AG08395 (cell line): ENCODE results near the gene NKAIN4.

ENCODE experiments used
- DNase-seq: peaks from one replicate; pipeline ENCODE4 v3.0.0; 2012; ENCODE audit warnings: mixed read lengths, low spot score

Gene NKAIN4

DNA sequence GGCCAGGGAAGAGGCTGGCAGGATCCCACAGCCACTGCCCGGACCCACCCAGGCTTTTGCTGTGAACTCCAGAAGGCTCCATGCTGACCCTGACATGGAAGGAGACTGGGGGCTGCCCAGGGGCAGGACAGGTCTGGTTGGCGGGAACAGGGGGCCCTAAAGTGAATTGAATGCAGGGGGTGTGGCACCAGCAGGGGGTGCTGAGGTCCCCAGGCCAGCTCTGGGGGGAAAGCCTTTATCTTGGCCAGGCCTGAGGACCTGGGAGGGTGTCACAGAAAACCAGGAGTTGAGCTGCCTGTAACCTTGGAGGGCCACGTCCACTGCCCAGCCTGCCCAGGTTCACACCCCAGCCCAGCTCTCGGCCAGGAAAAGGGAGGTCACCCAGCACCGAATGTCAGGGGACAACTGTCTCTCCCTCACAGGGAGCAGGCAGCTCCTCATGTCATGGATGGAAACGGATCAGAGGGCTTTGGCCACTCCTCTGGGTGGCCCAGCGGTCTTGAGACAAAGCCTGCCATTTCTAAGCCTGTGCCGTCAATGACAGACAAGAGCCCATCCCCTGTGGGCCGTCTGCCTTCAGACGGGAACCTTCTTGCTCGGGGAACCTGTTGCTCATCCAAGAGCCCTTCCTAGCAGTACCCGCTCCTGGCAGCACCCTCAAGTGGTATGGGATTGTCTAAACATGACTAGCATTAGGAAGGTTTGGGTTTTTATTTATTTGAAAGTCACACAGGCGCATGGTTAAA lies 35.4 kb downstream of the NKAIN4 start:
- DNase-seq, result no peak

GRCh38 chr20:63217706-63218105 lies 36.6 kb downstream of the NKAIN4 start:
- no peak for DNase-seq

DNA sequence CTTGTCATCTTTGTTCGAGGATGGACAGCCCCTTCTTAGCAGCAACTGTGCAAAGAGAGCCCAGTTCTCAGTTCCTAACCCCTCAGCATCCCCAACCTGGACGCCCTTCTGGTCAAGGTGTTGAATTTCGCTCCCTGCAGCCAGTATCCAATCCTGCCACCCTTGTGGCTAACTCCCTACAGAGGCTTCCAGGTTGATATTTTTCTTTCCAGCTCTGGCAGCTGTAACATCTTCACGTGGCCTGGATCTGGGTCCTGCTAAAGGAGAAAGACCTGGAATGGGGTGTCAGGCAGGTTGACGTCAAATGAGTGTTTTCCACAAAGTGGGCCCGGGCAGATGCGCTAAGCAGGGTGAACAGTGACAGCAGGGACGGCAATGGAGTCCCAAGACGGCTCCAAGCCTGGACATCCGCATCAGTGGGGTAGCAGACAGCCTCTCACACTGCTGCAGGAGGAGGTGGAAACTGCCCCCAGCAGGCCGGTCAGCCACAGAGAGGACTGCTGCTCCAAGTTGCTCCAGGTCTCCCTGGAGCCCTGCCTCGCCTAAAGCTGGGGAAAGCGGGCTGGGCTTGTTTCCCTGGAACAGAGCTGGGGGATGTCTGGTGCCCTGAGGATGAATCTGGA lies 37.3 kb downstream of the NKAIN4 start:
- no peak for DNase-seq

DNA sequence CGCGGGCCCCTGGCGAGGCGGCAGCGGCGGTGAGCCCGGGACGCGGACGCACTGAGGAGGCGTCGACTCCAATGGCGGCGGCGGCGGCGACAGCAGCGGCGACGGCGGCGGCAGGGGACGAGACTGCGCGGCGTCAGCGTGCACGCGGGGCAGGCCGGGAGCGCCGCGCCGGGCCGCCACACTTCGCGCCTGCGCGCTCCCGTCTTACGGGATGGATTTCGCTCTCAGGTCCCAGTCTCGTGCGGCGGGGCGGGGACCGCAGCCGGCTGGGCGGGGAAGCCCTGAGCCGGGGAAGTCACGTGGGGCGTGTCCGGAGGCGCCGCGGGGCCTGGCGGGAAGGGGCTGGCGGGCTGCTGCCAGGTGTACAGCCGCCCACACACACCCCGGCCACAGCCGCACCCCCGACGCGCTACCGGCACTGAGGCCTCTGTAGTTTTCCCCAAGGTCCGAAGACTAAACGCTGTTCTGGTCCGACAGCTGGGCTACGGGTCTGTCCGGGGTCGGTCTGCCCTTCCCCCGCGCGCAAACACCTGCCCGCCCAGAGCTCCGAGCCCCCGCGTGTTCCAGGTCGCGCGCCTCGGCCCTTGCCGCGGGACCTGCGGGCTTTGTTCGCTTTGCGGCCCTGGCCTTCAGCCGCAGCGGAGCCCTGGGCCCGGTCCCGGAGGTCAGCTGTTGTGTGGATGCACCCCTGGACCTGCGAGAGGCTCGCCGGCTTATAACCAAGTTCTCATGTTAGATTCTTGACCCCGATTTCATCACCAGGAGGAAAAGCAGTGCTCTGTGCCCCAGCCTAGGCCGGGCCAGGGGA lies 38.0 kb downstream of the NKAIN4 start, which contains the start of gene YTHDF1:
YTHDF1 (minus strand) TSS at position 91 of the 808 bp plus-strand sequence. CDS start 239 bp downstream, outside the sequence.
- DNase-seq, result peak; percentile 99

DNA sequence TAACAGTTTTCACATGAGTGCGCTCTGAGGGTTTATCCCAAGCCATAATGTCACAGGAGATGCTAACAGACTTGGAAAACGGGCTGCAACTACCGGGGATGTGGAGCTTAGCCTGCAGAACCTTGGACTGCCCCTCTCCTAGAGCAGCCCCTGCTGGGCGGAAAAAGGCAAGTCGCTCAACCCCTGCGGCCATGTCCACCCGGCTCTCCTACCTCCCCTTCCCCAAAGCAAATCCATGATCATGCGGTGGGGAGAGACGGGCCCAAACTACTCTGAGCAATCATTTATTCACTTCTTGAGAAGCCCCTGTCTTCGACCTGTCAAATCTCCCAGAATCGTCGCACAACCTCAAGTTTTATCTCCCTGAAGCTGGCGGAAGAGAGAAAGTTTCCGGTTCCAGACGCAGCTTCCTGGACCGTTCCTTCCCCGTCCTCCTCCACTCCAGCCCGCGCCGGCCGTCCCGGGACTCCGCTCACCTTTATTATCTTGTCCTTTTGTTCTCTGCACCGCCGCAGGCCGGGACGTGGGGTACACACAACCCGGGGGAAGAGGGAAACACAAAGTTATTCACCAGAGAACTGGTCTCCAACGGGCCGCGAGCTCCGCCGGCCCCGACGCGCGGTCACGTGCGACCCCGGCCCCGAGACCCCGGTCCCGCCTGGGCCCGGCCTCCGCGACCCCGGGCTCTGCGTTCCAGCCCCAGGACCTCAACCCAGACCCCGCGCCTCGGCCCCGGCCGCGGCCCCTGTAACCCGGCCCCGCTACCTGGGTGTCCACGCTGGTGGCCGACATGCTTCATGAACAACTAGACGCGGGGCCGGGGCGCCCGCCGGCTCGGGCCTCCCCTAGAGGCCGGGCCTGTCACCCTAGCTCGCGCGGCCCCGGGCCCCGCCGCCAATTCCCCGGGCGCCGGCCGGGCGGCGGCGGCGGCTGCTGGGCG lies 38.9 kb downstream of the NKAIN4 start:
- peak; percentile 76 for DNase-seq

DNA sequence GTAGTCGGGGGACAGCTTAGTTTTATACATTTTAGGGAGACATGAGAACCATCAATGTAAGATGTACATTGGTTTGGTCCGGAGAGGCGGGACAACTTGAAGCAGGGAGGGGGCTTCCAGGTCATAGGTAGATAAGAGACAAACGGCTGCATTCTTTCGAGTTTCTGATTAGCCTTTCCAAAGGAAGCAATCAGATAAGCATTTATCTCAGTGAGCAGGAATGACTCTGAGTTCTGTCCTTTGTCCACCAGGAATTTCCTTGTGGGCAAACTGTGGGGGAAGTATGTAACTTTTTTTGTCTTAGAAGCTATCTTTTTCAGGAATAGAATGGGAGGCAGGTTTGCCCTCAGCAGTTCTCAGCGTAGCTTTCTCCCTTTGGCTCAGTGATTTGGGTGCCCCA lies 39.7 kb downstream of the NKAIN4 start:
- DNase-seq, result no peak

GRCh38 chr20:63212792-63213191 lies 41.5 kb downstream of the NKAIN4 start:
- DNase-seq, result no peak

DNA sequence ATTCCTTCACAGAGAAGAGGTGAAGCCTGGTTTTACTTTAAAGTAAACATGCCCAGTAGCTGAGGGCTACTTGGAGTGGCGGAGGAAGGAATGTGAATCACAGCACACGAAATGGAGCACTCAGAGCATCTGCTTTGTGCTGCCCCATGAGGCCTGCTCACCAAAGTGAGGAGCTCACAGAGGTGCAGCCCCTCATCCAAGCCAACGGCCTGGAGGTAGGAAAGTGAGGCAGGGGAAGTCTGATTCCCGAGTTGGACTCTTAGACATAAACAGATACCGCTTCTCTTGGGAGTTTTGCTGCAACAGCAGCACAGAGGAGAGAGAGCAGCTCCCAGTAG lies 41.9 kb downstream of the NKAIN4 start:
- DNase-seq, result no peak

- DNase-seq, result no peak
These were observed 44.2 kb downstream of the NKAIN4 start for GRCh38 chr20:63210011-63210605.

DNA sequence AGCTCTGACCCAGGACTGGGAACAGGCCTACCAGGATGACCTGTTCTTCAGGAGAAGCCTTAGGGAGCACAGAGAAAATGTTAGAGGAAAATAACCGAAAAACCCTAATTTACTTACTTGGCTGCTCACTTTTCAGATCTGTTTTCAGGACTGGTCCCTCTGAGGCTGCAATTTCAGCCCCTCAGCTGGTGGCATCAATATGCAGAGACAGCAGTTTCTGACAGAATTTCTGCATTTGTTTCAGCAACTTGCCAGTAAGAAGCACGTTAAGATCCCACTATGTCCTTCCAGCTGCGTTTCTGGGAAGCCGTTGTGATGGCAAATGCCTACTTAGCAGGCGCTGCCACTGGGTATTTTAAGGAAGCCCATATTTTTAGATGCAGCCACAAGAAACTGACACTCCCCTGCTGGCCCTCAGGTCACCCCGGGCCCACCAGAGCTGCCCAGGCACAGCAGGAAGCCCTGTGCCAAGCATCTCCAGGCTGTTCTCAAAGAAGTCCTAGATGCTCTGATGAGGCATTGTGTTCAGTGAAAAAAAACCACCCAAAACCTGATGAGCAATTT lies 45.8 kb downstream of the NKAIN4 start:
- no peak for DNase-seq

- DNase-seq, result peak; percentile 38
These were observed 47.4 kb downstream of the NKAIN4 start for GRCh38 chr20:63206878-63207277.

GRCh38 chr20:63205896-63206295 lies 48.4 kb downstream of the NKAIN4 start:
- DNase-seq, result no peak

GRCh38 chr20:63204362-63204761 lies 49.9 kb downstream of the NKAIN4 start:
- no peak for DNase-seq

DNA sequence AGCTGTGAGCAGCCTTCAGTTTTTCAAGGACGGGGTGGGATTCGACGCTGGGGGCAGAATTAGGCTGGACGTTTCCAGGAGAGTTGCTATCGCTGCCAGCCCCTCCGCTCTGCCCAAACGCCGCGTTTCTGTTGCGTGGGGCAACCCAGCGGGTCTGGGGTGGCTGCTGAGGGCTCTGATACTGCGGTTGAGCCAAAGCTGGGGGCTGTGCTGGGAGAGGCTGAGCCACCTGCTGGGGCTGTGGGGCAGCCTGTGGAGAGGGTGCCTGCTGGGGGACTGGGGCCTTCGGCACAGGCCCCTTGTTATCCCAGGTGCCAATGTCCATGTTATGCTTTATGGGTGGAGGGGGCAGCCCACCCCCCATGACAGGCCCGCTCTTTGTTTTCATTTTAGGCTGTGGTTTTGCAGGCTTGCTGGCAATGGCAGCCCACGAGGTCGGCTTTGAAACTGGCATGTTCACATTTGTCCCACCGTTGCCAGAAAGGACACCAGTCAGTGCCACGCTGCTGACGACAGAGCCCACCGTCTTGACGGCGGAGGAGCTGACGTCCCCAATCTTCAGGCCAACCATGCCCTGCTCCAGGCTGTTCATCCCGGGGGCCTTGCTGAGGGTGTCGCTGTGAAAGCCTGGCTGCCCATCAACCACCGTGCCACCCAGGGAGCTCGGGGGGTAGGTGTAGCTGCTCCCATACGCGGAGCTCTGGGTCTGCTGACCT lies 51.3 kb downstream of the NKAIN4 start:
- no peak for DNase-seq

DNA sequence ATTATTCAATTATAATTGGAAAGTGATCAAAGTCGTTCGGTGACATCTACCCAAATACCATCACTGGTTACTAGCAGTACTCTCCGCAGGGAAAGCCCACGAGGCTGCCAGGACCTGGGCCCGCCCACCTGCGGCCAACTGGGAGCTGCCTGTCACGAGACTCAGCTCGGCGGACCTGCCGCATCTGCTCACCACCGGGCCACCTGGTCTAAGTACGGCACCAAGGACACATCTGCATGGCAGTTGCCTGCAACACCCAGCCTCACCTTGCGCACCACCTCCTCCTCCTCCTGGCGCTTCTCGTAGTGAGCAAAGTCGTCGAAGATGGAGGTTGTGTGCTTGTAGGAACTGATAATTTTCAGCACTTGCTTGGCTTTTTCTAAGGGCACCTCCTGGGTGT lies 52.2 kb downstream of the NKAIN4 start:
- DNase-seq, result no peak

DNA sequence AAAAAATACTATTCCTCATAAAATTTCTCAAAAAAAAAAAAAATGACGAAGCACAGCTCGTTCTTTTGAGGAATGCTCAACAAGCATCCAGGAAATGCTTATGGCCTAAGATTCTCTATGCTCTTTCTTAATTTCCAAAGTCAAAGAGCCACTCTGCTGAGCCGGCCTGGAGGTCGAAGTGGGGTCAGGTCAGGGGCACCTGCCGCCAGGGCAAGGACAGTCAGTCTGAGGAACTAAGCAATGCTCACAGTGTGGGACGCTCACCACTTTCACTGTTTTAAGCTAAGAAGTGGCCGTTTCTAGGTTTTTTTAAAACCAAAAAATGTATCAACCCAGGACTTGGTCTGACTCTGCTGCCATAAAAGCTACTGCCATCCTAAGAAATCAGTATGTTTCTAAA lies 55.7 kb downstream of the NKAIN4 start:
- no peak for DNase-seq

GRCh38 chr20:63196768-63197470 lies 57.3 kb downstream of the NKAIN4 start:
- DNase-seq, result no peak

DNA sequence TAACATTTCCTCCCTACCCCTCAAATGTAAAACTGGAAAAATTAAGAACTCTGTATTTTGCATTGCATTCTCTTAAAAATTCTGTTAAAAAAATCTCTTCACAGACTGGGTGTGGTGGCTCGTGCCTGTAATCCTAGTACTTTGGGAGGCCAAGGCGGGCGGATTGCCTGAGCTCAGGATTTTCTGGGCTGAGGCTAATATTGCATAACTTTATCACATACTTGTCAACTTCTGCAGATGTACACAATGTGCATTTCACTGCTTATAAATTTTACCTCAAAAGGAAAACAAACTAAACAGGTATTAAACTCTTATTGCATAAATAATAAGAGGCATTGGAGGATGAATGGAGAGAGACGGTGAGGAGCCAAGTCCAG lies 59.5 kb downstream of the NKAIN4 start:
- no peak for DNase-seq

- DNase-seq, result no peak
These were observed 60.1 kb downstream of the NKAIN4 start for GRCh38 chr20:63194007-63194796.
